Retina (tissue), 1 donor: ENCODE data around the gene CNMD.
"Not testable (repeated sequence)": the region's sequence is repeated elsewhere in the genome, so short reads cannot be mapped to it uniquely, and the experiment has no call there.

ENCODE experiments used
- DNase-seq: peaks from one replicate; pipeline ENCODE4 v3.0.0-alpha.2; 2016

The CNMD gene

GRCh38 chr13:52743988-52744387 is 4.4 kb upstream of the CNMD start:
- DNase-seq = no peak

- DNase-seq = no peak
Measured at GRCh38 chr13:52743569-52743968, 3.9 kb upstream of the CNMD start.

- DNase-seq = peak; percentile 71
Measured at GRCh38 chr13:52738719-52739467, 727 bp downstream of the CNMD start.

- peak; percentile 31 for DNase-seq
Measured at GRCh38 chr13:52737965-52738364, 1.7 kb downstream of the CNMD start.

GRCh38 chr13:52737451-52737850 is 2.2 kb downstream of the CNMD start:
- DNase-seq = no peak

- no peak for DNase-seq
Measured at GRCh38 chr13:52736891-52737290, 2.7 kb downstream of the CNMD start.

GRCh38 chr13:52734075-52734623 is 5.5 kb downstream of the CNMD start:
- no peak for DNase-seq

GRCh38 chr13:52726258-52726657 is 13.4 kb downstream of the CNMD start:
- DNase-seq = no peak

GRCh38 chr13:52725302-52725701 is 14.3 kb downstream of the CNMD start:
- no peak for DNase-seq

- no peak for DNase-seq
Measured at GRCh38 chr13:52723181-52723580, 16.4 kb downstream of the CNMD start.

- DNase-seq = not testable (repeated sequence)
Measured at GRCh38 chr13:52721356-52721755, 18.3 kb downstream of the CNMD start.

GRCh38 chr13:52720904-52721303 is 18.7 kb downstream of the CNMD start:
- DNase-seq = not testable (repeated sequence)

GRCh38 chr13:52713894-52714293 is 25.7 kb downstream of the CNMD start:
- DNase-seq = no peak

GRCh38 chr13:52712385-52712784 is 27.2 kb downstream of the CNMD start:
- DNase-seq = no peak

GRCh38 chr13:52711286-52711685 is 28.3 kb downstream of the CNMD start:
- no peak for DNase-seq

- not testable (repeated sequence) for DNase-seq
Measured at GRCh38 chr13:52708266-52708665, 31.4 kb downstream of the CNMD start.

GRCh38 chr13:52707375-52707774 is 32.2 kb downstream of the CNMD start:
- DNase-seq = no peak

GRCh38 chr13:52706081-52706480 is 33.5 kb downstream of the CNMD start:
- DNase-seq = no peak

GRCh38 chr13:52703482-52703881 is 36.1 kb downstream of the CNMD start:
- no peak for DNase-seq

GRCh38 chr13:52701728-52702465 is 37.7 kb downstream of the CNMD start:
- no peak for DNase-seq

GRCh38 chr13:52696566-52696965 is 43.1 kb downstream of the CNMD start:
- no peak for DNase-seq

- no peak for DNase-seq
Measured at GRCh38 chr13:52695856-52696255, 43.8 kb downstream of the CNMD start.

GRCh38 chr13:52686376-52686775 is 53.2 kb downstream of the CNMD start:
- DNase-seq = no peak

GRCh38 chr13:52685806-52686205 is 53.8 kb downstream of the CNMD start:
- not testable (repeated sequence) for DNase-seq
